NCI-H748 (cell line): ENCODE data around the gene SLC12A3.
"Not testable (repeated sequence)": the region's sequence is repeated elsewhere in the genome, so short reads cannot be mapped to it uniquely, and the experiment has no call there.

ENCODE experiments used
- DNase-seq: peaks from one replicate; lab custom pipeline; 2025; ENCODE audit not compliant: unreplicated experiment; lab: John Stamatoyannopoulos, UW

Gene SLC12A3

DNA sequence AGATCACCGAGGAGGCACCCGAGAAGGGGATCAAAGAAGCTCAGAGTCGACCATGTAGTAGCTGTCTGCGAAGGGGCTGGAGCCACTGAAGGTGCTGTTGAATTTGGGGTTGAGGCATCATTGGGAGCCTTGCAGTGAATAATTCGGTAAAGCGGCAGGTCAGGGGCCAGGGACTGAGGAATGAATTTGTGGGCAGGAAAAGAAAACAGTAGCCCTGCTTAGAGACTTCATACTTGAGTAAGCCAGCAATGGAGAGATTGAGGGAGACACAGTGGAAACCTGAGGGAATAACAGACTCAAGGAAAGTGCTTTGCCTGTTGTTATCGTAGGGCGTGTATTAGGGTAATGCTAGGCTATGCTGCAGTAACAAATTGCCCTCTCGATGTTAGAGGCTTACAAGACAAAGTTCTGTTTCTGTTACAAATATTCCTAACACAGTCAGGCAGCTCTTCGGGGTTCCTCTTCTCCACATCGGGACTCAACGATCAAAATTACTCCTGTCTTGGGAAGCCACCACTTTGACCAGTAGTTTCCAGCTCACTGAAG lies 53.5 kb downstream of the SLC12A3 start:
- DNase-seq, result no peak

DNA sequence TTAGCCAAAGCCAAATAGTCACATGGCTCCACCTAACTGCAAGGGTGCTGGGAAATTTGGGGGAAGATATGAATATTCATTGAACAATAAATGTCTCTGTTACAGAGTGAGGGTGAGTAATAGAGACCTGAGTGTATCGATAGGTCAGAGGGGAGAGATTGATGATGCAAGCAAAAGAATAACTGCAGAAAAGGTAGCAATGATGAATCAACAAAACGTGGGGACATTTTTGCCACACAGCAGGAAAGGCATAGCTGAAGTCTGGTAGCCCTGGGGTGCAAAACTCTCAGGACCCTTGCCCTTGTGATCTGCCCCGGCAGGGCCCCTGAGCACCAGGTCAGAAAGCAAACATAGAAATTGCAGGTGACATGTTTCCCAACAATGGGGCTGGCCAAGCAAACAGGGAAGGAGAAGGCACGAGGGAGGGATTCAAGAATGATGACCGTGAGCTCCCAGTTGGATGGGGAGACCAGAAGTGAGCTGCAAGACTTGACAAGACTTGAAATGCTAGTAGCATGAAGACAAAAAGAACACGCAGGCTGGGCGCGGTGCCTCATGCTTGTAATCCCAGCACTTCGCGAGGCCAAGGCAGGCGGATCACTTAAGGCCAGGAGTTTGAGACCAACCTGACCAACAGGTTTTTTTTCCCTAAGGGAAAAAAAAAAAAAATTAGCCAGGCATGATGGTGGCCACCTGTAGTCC lies 54.2 kb downstream of the SLC12A3 start:
- peak; percentile 3 for DNase-seq

DNA sequence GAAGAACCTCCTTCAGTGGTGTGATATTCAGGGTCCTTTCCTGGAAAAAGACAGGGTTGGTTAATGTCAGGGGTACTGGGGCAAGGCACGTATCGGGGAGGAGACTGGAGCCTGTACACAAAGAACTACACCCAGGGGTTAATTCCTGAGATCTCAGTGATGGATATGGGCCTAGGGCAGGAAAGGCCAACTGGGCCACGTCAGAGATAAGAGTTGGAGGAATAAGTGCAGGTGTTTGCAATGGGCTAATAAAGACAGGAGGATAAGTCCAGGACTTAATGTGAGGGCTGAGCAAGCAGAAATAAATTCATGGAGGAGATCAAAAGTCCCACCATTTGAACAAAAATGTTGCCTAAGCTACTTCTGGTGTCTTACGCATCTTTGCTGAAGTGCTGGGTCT lies 56.6 kb downstream of the SLC12A3 start:
- DNase-seq, result no peak

DNA sequence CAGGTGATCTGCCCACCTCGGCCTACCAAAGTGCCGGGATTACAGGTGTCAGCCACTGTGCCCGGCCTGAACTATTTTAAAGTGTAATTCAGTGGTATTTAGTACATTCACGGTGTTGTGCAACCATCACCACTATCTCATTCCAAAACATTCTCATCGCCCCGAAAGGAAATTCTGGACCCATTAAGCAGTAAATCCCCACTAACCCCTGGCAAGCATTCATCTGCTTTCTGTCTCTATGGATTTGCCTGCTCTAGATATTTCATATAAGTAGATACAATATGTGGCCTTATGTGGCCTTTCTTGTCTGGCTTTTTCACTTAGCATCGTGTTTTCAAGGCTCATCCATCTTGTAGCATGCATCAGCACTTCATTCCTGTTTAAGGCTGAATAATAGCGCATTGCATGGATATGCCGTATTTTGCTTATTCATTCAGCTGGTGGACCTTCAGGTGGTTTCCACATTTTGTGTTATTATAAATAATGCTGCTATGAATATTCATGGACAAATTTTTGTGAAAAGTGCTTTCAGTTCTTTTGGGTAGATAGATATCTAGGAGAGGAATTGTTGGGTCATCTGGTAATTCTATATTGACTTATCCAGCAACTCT lies 58.6 kb downstream of the SLC12A3 start:
- DNase-seq, result no peak

DNA sequence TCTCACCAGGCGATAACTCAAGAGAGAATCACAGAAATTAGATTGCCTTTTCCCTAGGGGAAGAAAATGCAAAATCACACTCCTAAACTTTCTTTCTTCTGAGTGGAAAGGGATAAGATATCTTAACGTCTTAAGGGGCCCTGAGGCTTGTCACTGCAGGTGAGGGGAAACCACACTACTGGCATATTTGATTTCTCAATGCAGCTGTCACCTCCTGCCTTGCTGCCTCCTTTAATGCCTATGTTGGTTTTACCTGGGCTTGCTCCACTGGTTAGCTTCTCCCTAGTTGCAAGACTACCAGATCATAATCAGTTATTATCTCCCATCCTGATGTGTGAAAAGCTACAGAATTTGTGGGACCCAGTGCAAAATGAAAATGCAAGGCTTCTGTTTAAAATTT lies 62.5 kb downstream of the SLC12A3 start:
- no peak for DNase-seq

DNA sequence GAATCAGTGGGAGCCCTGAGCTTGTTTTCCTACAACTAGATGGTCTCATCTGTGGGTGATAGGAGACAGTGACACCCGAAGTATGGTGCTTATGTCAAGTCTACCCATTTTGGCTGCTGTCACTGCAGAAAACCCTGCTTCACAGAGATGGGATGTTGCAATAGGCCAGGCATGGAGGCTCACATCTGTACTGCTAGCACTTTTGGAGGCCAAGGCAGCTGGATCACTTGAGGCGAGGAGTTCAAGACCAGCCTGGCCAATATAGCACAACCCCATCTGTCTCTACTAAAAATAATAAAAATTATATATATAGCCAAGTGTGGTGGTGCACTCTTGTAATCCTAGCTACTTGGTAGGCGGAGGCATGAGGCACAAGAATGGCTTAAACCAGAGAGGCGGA lies 64.6 kb downstream of the SLC12A3 start:
- no peak for DNase-seq

DNA sequence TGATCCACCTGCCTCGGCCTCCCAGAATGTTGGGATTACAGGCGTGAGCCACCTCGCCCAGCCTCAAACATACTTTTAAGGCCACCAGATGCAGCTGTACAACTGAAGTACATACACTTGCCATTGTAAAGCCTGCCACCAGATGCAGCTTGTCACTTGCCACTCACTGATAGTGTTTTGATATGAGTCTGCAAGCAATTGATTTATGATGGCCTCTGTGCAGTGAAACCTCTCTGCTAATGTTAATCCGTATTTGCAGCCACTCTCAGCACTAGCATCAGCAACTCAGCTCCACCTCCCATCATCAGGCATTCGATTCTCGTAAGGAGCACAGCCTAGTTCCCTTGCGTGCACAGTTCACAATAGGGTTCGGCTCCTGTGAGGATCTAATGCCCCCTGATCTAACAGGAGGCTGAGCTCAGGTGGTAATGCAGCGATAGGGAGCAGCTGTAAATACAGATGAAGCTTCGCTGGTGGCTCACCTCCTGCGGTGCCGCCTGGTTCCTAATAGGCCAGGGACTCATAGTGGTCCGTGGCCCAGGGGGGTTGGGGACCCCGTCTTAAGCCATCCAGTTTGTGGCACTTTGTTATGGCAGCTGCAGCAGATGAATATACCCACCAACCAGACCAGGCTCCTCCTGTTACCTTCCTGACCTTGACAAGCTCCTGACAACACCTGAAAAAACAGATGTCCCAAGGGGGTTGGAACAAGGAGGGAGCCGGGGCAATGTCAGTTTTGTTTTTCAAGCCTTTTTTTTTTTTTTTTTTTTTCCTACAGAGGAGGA lies 65.7 kb downstream of the SLC12A3 start:
- no peak for DNase-seq

DNA sequence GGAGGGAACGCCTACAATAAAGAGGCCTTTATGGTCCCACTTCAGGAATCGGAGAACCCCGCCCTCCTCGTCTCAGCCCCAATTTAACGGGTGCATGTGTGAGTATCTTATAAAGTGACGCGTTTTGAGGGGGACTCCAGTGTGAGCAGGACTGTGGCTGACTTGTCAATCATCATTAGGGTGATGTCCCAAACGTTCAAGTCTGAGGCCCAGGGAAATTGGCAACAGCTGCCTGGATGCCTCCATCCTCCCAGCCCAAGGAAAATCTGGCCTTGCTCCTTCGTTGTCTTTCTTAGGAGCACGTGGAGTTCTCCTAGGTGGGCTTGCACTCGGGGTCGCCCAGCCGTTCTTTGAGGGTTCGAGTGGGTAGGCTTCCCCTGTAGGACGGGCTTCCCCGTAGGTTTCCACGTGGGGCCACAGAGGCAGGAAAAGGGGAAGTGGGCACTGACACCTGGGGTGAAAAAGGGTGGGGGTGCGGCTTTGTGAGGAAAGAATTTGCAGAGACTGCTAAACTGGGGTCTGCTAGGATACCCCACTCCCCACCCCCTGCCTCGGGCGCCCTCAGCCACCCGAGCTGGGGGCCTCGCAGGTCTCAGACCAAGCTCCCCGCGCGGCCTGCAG lies 66.4 kb downstream of the SLC12A3 start:
- peak; percentile 20 for DNase-seq

DNA sequence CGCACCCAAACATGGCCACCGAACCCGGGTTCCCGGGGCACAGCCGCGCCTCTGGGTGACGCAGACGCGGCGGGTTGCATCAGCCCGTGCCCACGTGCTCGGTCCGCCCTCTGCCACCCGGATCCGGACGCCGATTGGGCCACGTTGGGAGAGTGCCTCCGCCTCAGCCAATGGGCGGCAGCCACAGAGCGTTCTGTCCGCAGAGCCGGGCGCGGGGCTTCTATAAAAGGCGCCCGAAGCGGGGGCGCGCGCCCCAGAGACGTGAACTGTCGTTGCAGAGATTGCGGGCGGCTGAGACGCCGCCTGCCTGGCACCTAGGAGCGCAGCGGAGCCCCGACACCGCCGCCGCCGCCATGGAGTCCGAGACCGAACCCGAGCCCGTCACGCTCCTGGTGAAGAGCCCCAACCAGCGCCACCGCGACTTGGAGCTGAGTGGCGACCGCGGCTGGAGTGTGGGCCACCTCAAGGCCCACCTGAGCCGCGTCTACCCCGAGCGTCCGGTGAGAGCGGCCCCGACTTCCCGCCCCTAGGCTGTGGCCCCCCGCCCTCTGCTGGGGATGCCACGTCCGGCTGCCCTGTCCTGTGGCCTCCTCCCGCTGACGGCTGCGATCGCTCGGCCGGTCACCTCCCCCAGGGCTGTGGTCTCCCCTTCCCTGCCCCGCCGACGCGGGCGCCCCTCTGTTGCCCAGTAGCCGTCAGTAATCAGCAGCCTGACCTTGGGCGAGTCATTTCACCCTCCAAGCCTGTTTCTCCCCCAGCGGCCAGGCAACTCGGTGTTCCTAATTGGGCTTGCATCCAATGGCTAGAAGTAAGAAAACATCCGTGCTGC lies 67.1 kb downstream of the SLC12A3 start, which contains the start of gene HERPUD1:
Gene HERPUD1, plus strand, starts transcription at position 251 of the 829 bp plus-strand sequence. Its CDS starts 103 bp downstream, at position 354.
- DNase-seq, result peak; percentile 96

DNA sequence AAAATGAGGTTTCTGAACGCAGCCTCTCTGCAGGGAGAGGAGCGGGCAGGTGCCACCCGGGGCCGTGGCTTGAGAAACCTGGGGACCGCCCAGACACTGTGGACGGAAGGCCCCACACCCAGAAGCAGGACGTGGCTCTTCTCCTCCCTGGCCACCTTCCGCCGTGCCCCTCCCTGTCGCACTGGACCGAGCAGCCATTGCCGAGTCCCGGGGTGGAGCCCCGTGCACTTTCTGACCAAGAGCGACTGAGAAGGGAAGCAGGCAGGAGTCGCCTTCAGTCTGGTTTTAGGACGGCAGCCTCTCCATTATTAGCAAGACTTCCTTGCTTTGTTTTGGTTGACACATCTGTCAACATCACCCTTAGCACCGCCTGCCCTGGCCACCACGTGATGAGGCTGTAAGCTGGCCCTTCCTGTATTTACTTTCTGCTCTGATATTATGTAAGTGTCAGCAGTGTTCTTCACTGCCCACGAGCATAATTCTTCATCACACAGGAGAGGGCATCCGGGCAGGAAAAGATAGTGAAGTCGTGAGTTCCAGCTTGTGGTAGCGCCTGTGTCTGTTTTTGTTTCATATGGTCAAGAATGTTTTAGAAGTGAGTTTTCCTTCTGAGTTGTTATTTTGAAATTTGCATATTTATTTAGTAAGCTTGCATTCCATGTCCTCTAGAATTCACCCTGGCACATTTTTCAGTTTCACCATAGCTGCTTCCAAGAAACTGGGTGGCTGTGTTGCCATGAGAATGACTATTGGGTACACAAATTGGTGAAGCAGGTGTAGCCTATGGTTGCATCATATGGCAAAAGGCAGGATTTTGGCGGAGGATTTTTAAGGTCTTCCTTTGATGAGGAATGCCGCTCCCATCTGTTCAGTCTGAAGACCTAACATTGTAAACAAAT lies 68.0 kb downstream of the SLC12A3 start:
- peak; percentile 69 for DNase-seq

DNA sequence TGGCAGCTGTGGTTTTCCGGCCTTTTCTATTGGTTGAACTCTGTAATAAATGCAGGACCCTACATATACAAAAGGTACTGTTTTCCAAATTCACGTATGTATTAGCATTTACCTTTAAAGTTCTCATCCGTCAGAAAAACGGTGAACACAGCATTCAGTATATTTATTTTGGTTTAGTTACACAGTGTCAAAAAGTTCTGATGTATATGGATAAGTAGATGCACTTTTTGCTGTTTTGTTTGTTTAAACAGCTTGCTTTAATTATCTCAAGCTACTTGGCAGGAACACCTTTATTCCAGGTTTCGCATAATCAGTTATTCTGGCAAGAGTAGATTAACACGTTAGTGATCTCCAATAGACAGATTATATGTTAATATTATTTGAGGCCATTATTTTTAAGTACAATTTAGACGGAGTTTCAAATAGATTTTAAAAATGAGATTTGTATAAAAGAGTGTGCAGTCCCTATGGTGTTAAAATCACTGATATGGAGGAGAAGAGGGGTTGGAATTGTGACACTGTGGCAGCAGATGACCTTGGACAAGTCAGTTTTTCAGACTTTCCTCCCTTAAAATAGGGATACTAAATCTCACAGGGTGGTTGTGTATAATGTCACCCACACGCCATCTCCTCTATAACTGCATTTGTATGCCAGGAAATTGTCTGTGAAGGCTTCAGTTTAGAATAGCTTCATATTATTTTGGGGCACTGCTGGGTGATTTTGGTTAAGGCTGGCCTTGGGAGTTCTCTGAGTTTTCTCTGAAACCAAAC lies 69.0 kb downstream of the SLC12A3 start:
- DNase-seq, result no peak

DNA sequence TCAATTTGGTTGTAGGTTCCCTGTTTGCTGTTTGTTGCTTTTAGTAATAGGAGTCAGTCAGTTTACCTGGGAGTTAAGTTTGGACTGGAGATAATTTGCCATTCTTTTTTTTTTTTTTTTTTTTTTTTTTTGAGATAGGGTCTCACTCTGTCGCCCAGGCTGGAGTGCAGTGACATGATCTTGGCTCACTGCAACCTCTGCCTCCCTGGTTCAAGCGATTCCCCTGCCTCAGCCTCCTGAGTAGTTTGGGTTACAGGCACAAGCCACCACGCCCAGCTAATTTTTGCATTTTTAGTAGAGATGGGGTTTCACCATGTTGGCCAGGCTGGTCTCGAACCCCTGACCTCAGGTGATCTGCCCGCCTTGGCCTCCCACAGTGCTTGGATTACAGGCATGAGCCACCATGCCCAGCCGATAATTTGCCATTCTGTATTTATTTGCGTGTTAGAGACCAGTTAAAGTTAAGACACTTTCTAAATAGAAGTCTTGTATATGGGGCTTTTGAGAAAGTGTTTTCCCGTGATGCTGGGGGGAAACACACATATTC lies 69.7 kb downstream of the SLC12A3 start:
- DNase-seq, result not testable (repeated sequence)

DNA sequence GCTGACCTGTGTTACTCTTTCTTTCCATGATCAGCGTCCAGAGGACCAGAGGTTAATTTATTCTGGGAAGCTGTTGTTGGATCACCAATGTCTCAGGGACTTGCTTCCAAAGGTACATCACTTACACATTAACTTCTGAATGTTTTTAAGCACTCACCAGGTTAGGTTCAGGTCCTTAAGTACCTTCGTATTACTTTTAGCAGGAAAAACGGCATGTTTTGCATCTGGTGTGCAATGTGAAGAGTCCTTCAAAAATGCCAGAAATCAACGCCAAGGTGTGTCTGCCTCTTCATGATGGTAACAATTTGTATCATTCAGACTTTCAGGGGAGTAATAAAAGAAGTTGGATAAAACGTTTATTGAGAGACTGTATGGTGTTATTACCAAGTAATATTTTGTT lies 70.2 kb downstream of the SLC12A3 start:
- DNase-seq, result no peak

DNA sequence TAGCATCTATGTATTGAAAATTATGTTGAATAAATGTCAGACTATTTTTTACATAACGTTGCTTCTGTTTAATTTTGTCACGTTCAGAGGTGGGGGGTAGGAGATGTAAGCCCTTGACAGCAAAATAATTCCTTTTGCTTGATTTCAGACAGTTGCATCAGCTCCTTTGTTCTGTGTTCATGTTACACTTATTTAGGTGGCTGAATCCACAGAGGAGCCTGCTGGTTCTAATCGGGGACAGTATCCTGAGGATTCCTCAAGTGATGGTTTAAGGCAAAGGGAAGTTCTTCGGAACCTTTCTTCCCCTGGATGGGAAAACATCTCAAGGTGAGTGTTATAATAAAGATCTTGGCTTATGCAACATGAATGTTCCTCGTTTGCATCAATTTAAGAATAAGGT lies 71.5 kb downstream of the SLC12A3 start:
- DNase-seq, result no peak

DNA sequence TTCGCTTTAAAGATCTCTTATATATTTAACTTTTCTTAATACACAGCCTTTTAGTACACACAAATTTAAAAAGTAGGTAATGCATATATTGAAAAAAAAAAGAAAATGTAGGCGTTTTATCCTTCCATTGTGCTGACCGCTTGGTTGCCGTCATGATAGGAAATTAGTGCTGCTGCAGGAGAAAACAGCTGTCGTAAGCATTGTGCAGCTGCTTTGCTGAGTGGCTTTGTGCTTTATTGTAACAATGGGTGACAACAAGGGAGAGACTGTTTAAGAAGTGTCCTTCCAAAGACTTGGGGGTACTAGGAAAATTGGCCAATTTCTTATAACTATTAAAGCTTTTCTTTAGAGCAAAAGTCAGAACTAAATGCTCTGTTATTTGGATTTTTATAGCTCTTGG lies 71.9 kb downstream of the SLC12A3 start:
- DNase-seq, result no peak

DNA sequence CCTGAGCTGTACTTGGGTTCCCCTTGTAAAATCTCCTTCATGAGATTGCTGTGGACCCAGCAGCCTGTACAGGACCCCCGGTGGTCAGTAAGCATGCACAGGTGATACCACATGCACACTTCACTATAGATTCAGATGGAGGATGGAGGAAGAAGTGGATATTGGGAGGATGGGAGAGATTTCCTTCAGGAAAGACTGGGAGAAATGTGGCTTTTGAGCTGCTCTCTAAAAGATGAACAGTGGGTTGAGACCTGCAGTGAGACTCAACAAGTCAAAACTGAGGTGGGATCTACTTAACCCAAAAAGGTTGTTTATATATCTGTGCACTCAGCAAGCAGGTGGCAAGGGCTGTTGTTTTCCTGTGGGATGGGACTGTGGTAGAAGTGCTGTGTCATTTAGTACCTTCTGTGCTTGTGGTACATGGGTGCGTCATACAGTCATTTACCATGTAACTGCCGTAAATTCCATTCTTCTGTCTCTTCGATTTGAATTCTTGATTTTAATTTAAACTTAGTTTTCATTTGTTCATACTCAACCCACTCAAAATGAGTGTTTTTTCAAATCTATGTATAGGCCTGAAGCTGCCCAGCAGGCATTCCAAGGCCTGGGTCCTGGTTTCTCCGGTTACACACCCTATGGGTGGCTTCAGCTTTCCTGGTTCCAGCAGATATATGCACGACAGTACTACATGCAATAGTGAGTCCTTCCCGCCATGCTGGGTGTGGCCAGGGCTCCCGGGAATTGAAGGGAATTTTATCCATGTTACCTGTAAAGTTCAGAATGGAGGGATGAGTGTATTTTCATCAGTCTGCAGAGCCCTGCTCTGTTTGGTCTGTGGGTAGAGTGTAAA lies 73.9 kb downstream of the SLC12A3 start:
- DNase-seq, result no peak

DNA sequence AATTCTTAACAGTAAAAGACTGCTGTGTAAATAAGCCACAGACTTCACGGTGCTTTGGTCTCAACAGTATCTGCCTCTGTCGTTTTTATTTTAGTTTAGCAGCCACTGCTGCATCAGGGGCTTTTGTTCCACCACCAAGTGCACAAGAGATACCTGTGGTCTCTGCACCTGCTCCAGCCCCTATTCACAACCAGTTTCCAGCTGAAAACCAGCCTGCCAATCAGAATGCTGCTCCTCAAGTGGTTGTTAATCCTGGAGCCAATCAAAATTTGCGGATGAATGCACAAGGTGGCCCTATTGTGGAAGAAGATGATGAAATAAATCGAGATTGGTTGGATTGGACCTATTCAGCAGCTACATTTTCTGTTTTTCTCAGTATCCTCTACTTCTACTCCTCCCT lies 74.8 kb downstream of the SLC12A3 start:
- DNase-seq, result peak; percentile 23
